Stimulated activated CD4-positive, alpha-beta T cell treated with anti-CD3 and anti-CD28 coated beads, TNF-alpha, amount 100 ng/mL, for 24 hours (primary cell): ENCODE data around the gene CDK16.

Source experiments
- DNase-seq, 3 experiments: peaks; one replicate each; pipeline ENCODE4 v3.0.0-alpha.2; 2020; ENCODE audit warnings: low read depth in 3 of 3

The CDK16 gene

GRCh38 chrX:47228550-47229270, 10.2 kb downstream of the CDK16 start:
- DNase-seq, result no peak

- DNase-seq, result no peak
Measured at GRCh38 chrX:47229427-47229826, 10.9 kb downstream of the CDK16 start.

GRCh38 chrX:47230136-47230868, 11.8 kb downstream of the CDK16 start:
- no peak for DNase-seq

- DNase-seq, result no peak
Measured at GRCh38 chrX:47231167-47231566, 12.7 kb downstream of the CDK16 start.

- no peak for DNase-seq
Measured at GRCh38 chrX:47232197-47232802, 13.8 kb downstream of the CDK16 start.

GRCh38 chrX:47232803-47233332, 14.4 kb downstream of the CDK16 start, which contains the start of gene USP11:
Gene USP11 (plus strand): TSS chrX:47233009. CDS start chrX:47233044, 35 bp downstream.
- DNase-seq, result peak in 1 of 3 experiments; percentile 10

- DNase-seq, result peak; percentile 78 to 90 (median 81)
Measured at GRCh38 chrX:47233333-47234113, 15.0 kb downstream of the CDK16 start.

GRCh38 chrX:47234583-47234982, 16.1 kb downstream of the CDK16 start:
- DNase-seq, result no peak

- no peak for DNase-seq
Measured at GRCh38 chrX:47235691-47236103, 17.2 kb downstream of the CDK16 start.

- DNase-seq, result no peak
Measured at GRCh38 chrX:47239199-47239598, 20.7 kb downstream of the CDK16 start.

- no peak for DNase-seq
Measured at GRCh38 chrX:47239898-47240545, 21.5 kb downstream of the CDK16 start.

- DNase-seq, result no peak
Measured at GRCh38 chrX:47240619-47241018, 22.1 kb downstream of the CDK16 start.

- DNase-seq, result no peak
Measured at GRCh38 chrX:47241201-47242011, 22.9 kb downstream of the CDK16 start.

- DNase-seq, result no peak
Measured at GRCh38 chrX:47242321-47242720, 23.8 kb downstream of the CDK16 start.

- no peak for DNase-seq
Measured at GRCh38 chrX:47243351-47243750, 24.9 kb downstream of the CDK16 start.

- DNase-seq, result no peak
Measured at GRCh38 chrX:47244676-47245075, 26.2 kb downstream of the CDK16 start.

GRCh38 chrX:47245156-47245555, 26.7 kb downstream of the CDK16 start:
- DNase-seq, result no peak

- DNase-seq, result no peak
Measured at GRCh38 chrX:47247206-47247998, 28.9 kb downstream of the CDK16 start.

- DNase-seq, result no peak
Measured at GRCh38 chrX:47247999-47248320, 29.5 kb downstream of the CDK16 start.

- no peak for DNase-seq
Measured at GRCh38 chrX:47248576-47248975, 30.1 kb downstream of the CDK16 start.
